Renal cortex interstitium (tissue), 11 donors: ENCODE results near the gene PES1. TPM values are rescaled to one million over a fixed set of nuclear protein-coding genes. Genes with fewer than 3 reads are reported as not detected.
"Not testable (repeated sequence)": the region's sequence is repeated elsewhere in the genome, so short reads cannot be mapped to it uniquely, and the experiment has no call there.

Source experiments
- DNase-seq, 11 donors: peaks; one replicate each; pipeline ENCODE4 v3.0.0-alpha.2; 2013; ENCODE audit warnings: low read depth in 9 of 11, low spot score in 4 of 11; ENCODE audit errors: extremely low read depth in 1 of 11
- polyA plus RNA-seq, 3 donors: library from polyadenylated mRNA; unstranded; fragments of 120-200 nt; gene quantifications; one replicate each; pipeline ENCODE4 v1.2.1, GENCODE V29; 2013; ENCODE audit not compliant: insufficient read length in 3 of 3

Gene PES1
- polyA plus RNA-seq, 3 donors: 75.6 to 80.6 (median 77.4) TPM

DNA sequence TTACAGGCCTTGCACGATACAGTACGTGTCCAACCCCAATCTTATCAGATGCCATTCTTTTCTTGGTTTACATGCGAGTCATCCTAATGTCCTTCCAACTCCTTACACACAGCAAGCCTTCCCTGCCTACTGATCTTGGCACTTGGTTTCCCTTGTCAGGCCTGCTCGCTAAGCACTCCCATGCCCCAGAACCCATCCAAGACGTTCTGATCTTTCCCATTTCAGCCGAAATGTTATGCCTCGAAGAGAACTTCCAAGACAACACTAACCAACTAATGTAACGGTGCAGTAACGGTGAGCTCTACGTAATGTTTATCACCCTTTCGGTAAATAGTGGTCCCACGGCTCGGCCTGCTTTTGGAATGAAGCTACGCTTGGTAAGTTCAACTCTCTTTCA is 521 bp downstream of the PES1 start:
- no peak for DNase-seq

DNA sequence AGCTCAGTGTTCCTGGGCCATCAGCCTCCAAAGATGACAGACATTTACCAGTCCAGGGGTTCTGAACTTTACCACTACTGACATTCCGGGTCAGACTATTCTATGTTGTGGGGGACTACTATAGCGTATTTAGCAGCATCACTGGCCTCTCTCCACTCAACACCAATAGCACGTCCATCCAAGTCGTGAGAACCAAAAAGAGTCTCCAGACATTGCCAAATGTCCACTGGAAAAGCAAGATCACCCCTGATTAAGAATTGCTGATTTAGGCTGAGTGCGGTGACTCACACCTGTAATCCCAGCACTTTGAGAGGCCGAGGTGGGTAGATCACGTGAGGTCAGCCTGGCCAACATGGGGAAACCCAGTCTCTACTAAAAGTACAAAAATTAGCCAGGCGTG is 5.3 kb downstream of the PES1 start:
- no peak for DNase-seq

DNA sequence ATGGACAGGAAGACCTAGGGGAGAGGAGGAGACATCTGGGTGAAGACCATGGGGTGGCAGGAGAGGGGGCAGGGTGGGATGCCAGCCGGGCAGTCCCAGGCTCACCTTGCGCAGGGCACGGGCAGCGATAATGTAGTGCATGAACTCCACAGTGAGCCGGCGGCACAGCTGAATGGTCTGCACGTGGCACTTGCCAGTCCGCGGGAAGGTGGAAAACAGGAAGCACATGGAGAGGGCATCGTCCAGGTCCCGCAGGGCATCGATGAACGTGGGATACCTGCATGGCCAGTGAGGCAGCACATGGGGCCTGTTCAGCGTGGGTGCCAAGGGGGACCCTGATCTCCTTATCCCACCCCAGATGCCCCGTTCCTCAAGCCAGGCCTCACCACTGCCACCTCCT is 7.3 kb downstream of the PES1 start:
- no peak for DNase-seq

DNA sequence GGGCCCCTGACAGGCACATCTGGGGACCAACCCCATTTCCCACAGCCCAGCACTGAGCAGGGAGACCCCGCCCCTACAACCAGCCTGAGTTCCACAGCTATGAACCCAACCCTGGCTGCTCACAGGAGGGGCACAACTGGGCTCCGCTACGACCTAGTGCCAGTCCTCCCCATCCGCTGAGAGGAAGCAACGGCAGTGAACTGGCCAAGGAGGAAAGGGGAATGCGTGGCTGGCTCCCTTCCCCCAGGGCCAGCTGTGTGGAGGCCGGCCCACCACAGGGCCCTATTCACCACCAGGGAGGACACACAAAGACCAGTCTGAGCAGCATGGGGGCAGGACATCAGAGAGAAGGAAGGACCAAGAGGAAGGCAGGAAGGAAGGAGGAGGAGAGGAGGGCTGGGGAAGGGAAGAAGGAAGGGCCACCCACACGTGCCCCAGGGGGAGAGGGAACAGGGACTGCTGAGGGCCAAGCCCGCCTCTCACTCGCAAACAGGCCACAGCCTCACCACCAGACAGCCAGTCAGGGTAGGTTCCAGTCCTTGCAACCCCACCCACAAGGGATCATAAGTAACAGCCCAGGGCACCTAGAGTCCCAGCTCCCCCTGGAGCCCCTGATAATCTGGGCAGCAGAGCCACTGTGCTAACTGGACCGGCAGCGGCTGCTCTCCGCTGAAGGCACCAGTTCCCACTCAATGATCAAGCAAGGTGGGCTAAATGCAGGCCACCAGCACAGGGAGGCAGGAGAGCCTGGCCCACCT is 8.7 kb downstream of the PES1 start:
- no peak for DNase-seq

DNA sequence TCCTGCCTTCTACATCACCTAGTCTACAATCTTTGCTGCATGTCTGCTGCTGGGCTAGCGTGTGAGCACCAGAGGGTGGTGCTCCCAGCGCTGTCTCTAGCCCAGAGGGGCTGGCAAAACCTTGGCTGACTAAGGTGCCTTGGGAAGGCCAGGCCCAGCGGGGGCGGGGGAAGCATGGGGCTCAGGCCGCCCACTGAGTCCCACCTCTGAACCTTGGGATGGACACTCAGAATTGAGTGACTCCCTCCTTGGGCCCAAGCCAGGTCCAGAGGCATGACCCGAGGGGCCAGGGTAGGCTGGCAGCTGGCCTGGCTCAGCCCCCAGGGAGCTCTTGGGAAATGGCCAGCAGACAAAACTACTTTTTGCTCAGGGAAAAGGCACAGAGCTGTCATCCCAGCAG is 9.7 kb downstream of the PES1 start:
- DNase-seq: no peak

DNA sequence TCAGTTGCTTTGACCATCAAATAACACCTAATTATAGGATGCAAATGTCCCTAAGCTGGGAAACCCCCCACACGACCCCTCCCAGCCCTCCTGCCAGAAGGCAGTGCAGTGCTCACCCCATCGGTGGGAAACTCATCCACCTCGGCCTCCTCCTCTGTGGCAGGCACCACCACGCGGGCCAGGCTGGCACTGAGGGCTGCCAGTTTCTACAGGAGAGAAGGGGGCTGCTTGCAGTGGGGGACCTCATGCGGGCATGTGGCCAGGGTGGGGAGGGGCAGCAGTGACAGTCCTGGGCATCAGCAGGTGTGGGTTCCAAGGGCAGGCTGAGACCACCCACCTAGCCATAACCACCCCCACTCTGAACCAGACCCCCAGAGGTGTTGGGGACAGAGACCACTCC is 10.8 kb downstream of the PES1 start:
- no peak for DNase-seq

DNA sequence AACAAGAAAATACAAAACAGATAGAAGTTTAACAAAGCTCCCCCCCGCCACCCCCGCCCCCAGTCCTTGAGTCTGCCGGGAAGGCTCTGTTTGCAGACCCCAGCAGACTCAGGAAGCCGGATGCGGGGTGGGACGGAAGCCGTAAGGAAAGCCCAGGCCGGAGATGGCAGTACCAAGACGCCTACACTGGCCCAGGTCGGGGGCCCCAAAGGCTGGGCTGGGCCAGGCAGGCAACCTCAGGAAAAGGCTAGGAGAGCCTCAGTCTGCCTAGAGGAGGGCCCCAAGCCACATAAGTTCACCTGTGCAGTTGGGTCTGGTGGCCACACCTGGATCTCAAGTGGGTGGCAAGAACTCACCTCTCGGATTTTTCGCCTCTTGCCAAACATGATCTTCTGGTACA is 13.2 kb downstream of the PES1 start:
- DNase-seq: no peak

DNA sequence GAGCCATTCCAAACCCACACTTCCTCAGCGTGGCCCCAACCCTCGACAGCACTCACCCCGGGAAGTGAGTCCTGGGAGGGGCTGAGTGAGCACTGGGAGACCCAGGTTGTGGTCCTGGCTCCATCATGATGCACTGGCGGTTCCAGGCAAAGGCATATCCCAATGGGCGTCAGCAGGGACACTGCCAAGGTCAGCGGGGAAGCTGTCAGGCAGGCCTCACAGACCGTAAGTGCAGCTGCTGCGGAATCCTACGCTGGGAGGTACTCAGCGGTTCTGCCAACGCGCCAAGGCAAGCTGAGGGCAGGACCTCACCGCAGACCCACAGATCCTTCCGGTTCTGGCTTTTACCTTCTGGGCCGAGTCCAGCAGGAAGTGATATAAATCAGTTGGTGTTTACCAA is 15.9 kb downstream of the PES1 start:
- no peak for DNase-seq

DNA sequence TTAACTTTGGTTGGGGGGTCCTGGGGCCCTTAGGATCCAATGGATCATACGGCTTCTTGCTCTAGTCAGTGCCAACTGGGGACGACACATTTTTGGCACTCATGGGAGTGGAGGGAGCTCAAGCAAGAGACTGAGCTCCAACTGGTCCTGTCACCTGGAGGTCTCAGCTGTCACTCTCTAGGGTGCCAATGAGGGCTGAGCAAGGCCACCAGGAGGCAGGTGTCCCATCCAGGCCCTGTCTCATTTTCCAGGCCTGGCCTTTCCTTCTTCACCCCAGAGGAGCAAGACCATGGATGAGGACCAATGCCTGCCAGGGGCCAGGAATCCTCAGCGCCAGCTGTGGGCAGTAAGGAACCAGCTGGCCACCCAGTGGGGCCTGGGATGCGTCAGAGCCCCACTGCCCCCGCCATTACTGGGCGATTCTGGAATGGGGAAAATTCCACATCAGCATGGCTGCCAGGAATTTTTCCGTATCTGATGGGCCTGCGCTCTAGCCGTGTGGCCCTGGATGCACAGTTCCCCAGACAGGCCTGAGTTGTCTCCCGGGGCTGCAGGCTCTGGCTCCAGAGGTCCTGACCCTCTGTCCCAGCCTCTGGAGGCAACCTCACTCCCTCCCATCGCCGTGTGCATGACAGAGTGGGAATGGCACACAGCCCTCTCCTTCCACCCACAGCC is 16.6 kb downstream of the PES1 start:
- no peak for DNase-seq

DNA sequence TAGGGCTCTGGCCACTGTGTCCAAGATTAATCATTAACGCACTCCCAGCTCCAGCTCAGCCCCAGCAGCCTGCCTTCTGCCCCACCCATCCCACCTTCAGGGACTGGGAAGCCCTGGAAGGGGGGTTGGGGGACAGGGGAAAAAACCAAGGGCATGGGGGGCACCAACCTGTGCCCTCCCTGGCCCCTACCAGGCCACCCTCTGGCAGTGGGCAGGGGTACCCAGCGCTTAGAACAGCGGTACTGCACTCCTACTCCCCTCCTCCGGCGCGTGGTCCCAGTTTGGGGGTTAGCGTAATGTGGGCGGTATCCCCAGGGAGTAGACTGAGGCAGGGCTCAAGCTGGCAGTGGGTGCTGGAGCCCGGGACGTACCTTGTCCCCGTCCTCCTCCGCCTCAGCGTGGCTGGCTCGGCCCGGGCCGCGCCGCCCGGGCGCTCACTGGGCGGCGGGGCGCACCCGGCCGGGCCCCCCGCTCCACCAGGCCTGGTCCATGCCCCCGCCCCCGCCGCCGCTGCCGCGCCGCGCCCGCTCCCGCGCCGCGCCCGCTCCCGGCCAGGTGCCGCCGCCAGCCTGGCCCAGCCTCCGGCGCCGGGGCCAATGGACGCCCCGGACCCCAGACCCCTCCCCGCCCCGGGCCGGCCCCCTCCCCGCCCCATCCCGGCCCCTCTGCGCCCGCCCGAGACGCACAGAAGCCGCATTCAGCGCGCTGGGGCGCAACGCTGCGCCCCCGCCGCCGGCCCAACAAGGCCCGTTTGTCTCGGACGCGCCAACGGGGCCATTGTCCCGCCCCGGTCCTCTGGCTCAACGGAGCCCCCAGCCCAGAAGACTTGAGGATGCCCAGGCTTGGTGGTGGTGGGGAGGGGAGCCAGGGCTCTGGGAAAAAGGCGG is 17.4 kb downstream of the PES1 start, which contains the start of gene GAL3ST1:
TSS of gene GAL3ST1 (minus strand) at position 571 of the 887 bp plus-strand sequence. CDS start 17,273 bp downstream, outside the sequence.
- no peak for DNase-seq

DNA sequence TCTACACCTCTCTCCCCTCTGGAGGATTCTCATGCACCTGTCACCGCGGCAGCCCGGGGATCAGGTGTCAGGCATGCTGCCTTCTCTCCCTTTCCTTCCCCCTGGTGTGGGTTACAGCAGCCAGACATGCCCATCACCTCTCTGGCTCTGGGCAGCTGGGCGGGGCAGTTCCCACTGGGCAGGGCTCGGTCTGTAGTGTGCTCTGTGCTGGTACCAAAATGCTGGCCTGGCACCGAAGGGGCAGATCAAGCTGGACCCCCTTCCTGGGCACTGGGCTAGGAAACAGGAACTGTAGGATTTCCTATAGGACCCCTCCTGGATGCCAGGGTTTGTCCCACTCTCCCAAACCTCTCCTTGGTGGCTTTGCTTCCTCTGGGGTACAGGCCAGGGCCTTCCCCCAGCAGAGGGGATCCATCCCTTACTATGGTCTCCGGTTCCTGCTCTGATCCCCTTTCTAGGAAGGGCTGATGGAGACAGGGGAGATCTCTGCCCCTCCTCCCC is 18.1 kb downstream of the PES1 start:
- no peak for DNase-seq

DNA sequence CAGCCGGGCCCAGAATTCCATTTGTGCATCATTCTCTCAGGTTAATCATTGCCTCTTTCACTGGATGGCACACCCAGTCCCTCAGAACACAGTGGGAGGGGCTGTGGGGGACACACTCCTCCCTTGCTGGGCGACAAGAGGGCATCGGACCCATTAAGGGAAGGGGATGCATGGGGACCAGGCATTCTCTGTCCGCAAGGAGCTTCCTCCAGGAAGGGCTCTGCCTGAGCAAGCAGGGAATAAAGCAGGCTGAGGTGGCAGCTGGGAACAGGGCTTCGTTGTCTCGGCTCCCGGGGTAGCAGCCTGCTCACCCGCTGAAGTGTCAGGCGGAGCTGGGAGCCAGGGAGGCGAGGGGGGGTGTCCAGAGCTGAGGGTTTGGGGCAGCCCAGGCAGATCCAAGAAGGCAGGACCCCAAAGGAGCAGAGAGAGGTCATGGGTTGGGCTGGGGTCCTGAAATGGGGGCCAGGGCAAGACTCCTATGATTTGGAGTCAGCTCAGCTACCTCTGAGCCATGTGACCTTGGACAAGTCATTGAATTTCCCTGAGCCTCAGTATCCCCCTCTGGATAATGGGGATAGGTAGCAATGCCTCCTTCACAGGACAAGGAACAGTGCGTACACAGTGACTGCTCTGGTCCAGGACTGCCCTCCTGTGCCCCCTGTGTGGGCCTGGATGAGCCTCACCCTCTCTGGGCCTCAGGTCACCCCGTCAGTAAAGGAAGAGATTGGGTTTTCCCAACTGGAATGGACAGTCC is 18.7 kb downstream of the PES1 start:
- no peak for DNase-seq

DNA sequence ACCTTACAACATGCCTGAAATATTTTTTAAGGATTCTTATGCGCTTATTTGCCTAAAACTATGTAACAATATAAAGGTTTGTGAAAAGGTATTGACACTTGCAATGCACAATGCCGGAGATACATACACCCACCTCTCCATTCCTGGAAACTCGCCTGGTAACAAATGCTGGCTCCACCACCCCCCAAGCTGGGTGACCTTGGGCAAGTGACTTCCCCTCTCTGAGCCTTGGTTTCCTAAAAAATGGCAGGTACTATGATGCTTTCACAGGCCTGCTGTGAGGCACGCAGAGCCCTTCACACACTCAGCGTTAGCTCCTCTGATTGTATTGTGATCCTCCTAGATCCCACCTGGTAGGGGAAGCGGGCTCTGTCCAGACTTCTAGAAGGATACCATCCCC is 19.5 kb downstream of the PES1 start:
- no peak for DNase-seq

DNA sequence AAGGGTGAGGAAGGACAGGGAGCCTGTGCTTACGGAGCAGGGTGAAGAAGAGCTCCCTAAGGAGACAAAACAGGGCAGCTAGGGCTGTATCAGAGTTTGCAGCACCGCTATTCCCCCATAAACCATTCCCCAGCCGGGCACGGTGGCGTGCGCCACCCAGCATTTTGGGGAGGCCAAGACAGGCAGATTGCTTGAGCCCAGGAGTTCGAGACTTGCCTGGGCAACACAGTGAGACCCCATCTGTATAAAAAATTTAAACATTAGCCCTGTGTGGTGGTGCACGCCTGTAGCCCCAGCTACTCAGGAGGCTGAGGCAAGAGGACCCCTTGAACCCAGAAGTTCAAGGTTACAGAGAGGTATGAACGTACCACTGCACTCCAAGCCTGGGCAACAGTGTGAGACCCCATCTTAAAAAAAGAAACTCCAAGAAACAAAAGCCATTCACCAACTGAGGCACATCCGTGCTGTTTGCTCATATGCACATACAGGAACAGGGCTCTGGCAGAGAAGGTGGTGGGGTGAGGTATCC is 22.0 kb downstream of the PES1 start:
- no peak for DNase-seq

DNA sequence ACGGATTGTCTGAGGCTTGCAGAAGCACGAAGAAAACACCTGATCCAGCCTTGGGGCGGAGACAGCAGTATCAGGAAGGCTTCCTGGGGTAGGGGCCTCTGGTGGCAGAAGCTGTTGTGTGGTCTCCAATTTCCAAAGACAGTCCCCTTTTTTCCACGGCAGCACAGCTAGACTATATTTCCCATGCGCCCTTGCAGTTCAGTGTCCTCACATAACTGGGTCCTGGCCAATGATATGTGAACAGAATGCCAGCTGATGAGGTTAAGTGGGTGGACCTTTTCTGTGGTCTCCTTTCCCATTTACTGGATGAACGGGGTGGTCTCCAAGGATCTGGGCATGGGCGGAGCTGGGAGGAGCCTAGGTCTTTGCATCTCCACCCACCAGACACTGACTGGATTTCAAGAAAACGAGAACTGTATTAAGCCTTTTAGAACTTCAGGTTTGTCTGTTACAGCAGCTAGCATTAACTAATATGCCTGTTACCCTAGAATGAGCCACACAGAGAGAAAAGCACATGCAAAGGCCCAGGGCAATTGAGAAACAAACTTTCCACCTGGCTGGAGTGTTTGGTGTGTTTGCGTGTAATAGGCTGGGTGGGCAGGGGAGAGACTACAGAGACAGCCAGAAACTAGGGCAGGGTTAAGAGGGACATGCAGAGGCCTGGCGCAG is 23.4 kb downstream of the PES1 start:
- DNase-seq: no peak

DNA sequence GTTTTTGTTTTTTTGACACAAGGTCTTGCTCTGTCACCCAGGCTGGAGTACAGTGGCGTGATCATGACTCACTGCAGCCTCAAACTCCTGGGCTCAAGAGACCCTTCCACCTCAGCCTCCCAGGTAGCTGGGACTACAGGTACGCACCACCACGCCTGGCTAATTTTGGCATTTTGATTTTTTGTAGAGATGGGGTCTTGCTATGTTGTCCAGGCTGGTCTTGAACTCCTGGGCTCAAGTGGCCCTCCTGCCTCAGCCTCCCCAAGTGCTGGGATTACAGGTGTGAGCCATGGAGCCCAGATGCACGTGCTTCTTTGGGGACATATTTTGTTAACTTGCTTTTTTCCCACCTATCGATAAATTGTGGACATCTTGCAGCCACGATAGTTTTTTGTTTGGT is 24.4 kb downstream of the PES1 start:
- DNase-seq: not testable (repeated sequence)

DNA sequence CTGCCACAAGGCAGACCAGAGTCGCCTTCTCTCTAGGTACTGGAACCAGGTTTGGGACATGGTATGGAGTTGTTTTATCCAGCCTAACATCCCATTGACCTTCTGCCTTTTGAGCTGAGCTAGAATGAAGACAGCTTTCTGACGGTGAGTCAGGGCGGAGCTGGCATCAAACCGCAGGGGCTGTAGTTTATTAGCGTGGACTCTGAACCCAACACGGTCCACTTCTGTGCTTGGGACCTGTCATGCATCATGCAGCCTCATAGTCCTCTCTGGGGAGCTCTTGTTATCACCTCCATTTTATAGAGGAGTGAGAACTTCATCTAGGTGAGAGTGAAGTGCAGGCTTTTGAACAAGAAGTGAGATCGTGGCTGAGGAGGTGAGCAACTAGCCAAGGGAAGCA is 25.6 kb downstream of the PES1 start:
- no peak for DNase-seq

DNA sequence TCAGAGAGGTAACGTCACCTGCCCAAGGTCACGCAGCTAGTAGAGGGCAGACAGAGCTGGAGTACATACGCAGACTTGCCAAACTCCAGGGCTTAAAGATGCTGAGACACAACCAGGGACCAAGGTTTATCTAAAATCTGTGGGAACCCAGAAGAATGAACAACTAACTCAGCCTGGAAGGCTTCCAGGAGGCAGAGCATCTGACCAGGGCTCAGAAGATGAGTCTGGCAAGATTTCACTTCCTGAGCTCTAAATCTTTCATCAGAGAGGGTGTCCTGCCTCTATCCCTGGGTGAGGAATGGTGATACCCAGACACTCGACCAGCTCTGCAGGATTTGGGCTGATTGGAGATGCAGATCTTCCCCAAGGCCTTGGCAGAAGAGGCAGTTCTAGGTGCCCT is 26.4 kb downstream of the PES1 start:
- no peak for DNase-seq
